K562 (cell line): ENCODE measurements around the gene TMEM252. TPM values are rescaled to one million over a fixed set of nuclear protein-coding genes. Genes with fewer than 3 reads are reported as not detected.

Source experiments
- ATAC-seq: fragments of 200-7000 bp; cut with Tn5 transposase; 3 replicates; pipeline ENCODE4 v1.9.1; 2020; ENCODE audit warnings: moderate library complexity
- BruUV-seq: library from RNA; stranded (reverse); fragments of 400-500 nt; replicated peaks from 2 replicates; lab custom pipeline; 2021; lab: Mats Ljungman, UMichigan
- CTCF ChIA-PET: fragments of 300-600 bp; formaldehyde crosslinking; extraction: SDS; loops from one replicate; lab custom pipeline; 2021; ENCODE audit warnings: low intra/inter-chr PET ratio; lab: Yijun Ruan, JAX
- POLR2A ChIA-PET: fragments of 300-600, 350-650 bp; sonication (Branson Sonifier 250); formaldehyde crosslinking; extraction: SDS; loops from one replicate; lab custom pipeline; 2021; ENCODE audit warnings: antibody characterized with exemption, inconsistent platforms; lab: Yijun Ruan, JAX
- DNase-seq, 4 experiments: peaks; one replicate each; pipeline versions ENCODE4 v3.0.0 to v3.0.0-alpha.2; 2011 to 2018; ENCODE audit warnings: low spot score in 3 of 4, mixed read lengths in 3 of 4; ENCODE audit errors: extremely low read depth in 1 of 4
- FAIRE-seq: peaks from 2 replicates; lab custom pipeline; 2011; peaks lifted over from hg19 to GRCh38; lab: Jason Lieb, UNC
- H2AFZ ChIP-seq: 2 replicates; pipeline ENCODE4 v1.6.0; 2011; ENCODE audit warnings: low read depth, low read length, control low read depth, inconsistent platforms
- H3K27ac ChIP-seq: fragments of 200-600 bp; 3 replicates; pipeline ENCODE4 v1.8.0; 2011; ENCODE audit warnings: low read depth, mild to moderate bottlenecking, control low read depth, inconsistent platforms, low read length, moderate library complexity, mixed read lengths; ENCODE audit errors: extremely low read depth
- H3K27me3 ChIP-seq, 2 experiments: fragments of 300-600 bp in 1 of 2; 2 replicates in 1 of 2; 3 replicates in 1 of 2; pipeline versions ENCODE4 v1.6.0 to v1.8.0; 2011; ENCODE audit warnings: inconsistent platforms in 2 of 2, low read length in 2 of 2, mild to moderate bottlenecking in 1 of 2, mixed read lengths in 1 of 2, moderate library complexity in 1 of 2; ENCODE audit not compliant: control insufficient read depth in 2 of 2, insufficient read depth in 2 of 2
- H3K36me3 ChIP-seq: fragments of 300-600 bp; 3 replicates; pipeline ENCODE4 v1.8.0; 2011; ENCODE audit warnings: mild to moderate bottlenecking, low read length, inconsistent platforms; ENCODE audit not compliant: control insufficient read depth, insufficient read depth
- H3K4me1 ChIP-seq, 2 experiments: fragments of 200-600 bp in 1 of 2; replicated peaks in 1 of 2; 2 replicates in 1 of 2; 3 replicates in 1 of 2; pipeline versions ENCODE4 v1.5.1 to v1.8.0; 2011; ENCODE audit warnings: inconsistent platforms in 2 of 2, low read length in 2 of 2, mild to moderate bottlenecking in 1 of 2, mixed read lengths in 1 of 2, moderate library complexity in 1 of 2; ENCODE audit not compliant: control insufficient read depth in 2 of 2, insufficient read depth in 2 of 2
- H3K4me2 ChIP-seq: 2 replicates; pipeline ENCODE4 v1.6.1; 2011; ENCODE audit warnings: low read length, control low read depth, inconsistent platforms, mixed read lengths; ENCODE audit not compliant: insufficient read depth
- H3K4me3 ChIP-seq: fragments of 200-600 bp; sonication (generic), shearing (Covaris generic); 2 replicates; pipeline ENCODE4 v1.5.1; 2016; ENCODE audit warnings: control low read depth, inconsistent platforms
- H3K79me2 ChIP-seq: fragments of 200-600 bp; 3 replicates; pipeline ENCODE4 v1.8.0; 2011; ENCODE audit warnings: low read length, inconsistent platforms; ENCODE audit not compliant: control insufficient read depth, insufficient read depth
- H3K9ac ChIP-seq, 2 experiments: 2 replicates each; pipeline versions ENCODE4 v1.6.0 to v1.6.1; 2011; ENCODE audit warnings: low read depth in 2 of 2, low read length in 2 of 2, control low read depth in 1 of 2, inconsistent platforms in 1 of 2, mild to moderate bottlenecking in 1 of 2, mixed read lengths in 1 of 2; ENCODE audit not compliant: insufficient read depth in 1 of 2
- H3K9me1 ChIP-seq: one replicate; pipeline ENCODE4 v1.6.0; 2011; ENCODE audit warnings: inconsistent platforms, mild to moderate bottlenecking, low read length, moderate library complexity; ENCODE audit not compliant: control insufficient read depth, insufficient read depth
- H3K9me3 ChIP-seq: replicated peaks from 2 replicates; pipeline ENCODE4 v1.5.1; 2011; ENCODE audit warnings: low read depth, low read length, inconsistent platforms; ENCODE audit not compliant: control insufficient read depth, insufficient read depth
- H4K20me1 ChIP-seq: replicated peaks from 2 replicates; pipeline ENCODE4 v1.6.1; 2011; ENCODE audit warnings: low read length, inconsistent platforms, mixed read lengths; ENCODE audit not compliant: control insufficient read depth, insufficient read depth
- C11orf30 ChIP-seq: fragments of 450-650 bp; IDR thresholded peaks from 2 replicates; pipeline ENCODE4 v1.6.1; 2016; ENCODE audit warnings: low read depth, mild to moderate bottlenecking
- CEBPB ChIP-seq: fragments of 450-650 bp; IDR thresholded peaks from 2 replicates; pipeline ENCODE4 v1.6.1; 2016; ENCODE audit warnings: missing genetic modification characterization, missing compliant biosample characterization
- FOXJ3 ChIP-seq: sonication (generic); formaldehyde crosslinking; IDR thresholded peaks from 2 replicates; pipeline ENCODE4 v1.4.0; 2020; ENCODE audit warnings: mild to moderate bottlenecking, missing genetic modification reagents
- NONO ChIP-seq, 2 experiments: fragments of 200-400 bp in 1 of 2; fragments of 450-650 bp in 1 of 2; formaldehyde crosslinking in 1 of 2; IDR thresholded peaks; 2 replicates each; pipeline ENCODE4 v1.6.1; 2017; ENCODE audit warnings: low read depth in 2 of 2, mild to moderate bottlenecking in 2 of 2, moderate library complexity in 2 of 2, low read length in 1 of 2
- NR4A1 ChIP-seq, 2 experiments: fragments of 250-450 bp in 1 of 2; fragments of 450-650 bp in 1 of 2; sonication (Bioruptor Pico) in 1 of 2; IDR thresholded peaks; 2 replicates each; pipeline versions ENCODE4 v1.4.0 to v1.6.1; 2016 to 2020; ENCODE audit warnings: mild to moderate bottlenecking in 2 of 2, missing compliant biosample characterization in 1 of 2, missing genetic modification characterization in 1 of 2, moderate library complexity in 1 of 2
- POLR2B ChIP-seq: fragments of 450-650 bp; IDR thresholded peaks from 2 replicates; pipeline ENCODE4 v1.6.1; 2018; ENCODE audit warnings: low read depth; ENCODE audit not compliant: partially characterized antibody
- SNIP1 ChIP-seq: fragments of 450-650 bp; IDR thresholded peaks from 2 replicates; pipeline ENCODE4 v1.7.1; 2017; ENCODE audit warnings: low read depth, mild to moderate bottlenecking
- ZNF77 ChIP-seq: fragments of 250-450 bp; sonication (Bioruptor Pico); IDR thresholded peaks from 2 replicates; pipeline ENCODE4 v1.5.0; 2020
- ZNF780A ChIP-seq: fragments of 250-450 bp; sonication (Bioruptor Pico); IDR thresholded peaks from 2 replicates; pipeline ENCODE4 v1.5.0; 2021; ENCODE audit warnings: mild to moderate bottlenecking
- WGBS: fragments of 100-300 bp; shearing (Covaris generic); methylation state at CpG from one replicate; pipeline ENCODE4 v1.1.6; 2016; ENCODE audit warnings: low coverage, mixed read lengths; ENCODE audit not compliant: insufficient coverage; ENCODE audit errors: missing lambda C conversion rate; 5-methylcytosine and 5-hydroxymethylcytosine counted together
- in situ Hi-C: fragments of 300-500 bp; cut with MboI; formaldehyde crosslinking; loops from 4 replicates; pipeline ENCODE4 v1.15.0; 2018; ENCODE audit warnings: inconsistent platforms, mixed read lengths
- intact Hi-C: fragments of 100-400 bp; cut with micrococcal nuclease; formaldehyde crosslinking; loops from 2 replicates; pipeline ENCODE4 v1.14.2; 2022
- polyA plus RNA-seq, 8 experiments: library from polyadenylated mRNA; depleted of rRNA in 4 of 8; stranded (reverse) in 5 of 8; unstranded in 3 of 8; fragments of >200 nt; fragmentation: Nextera tagmentation in 2 of 8; fragmentation: Illumina TruSeq in 1 of 8; extraction: Ambion mirVana in 2 of 8; extraction: Trizol in 1 of 8; gene quantifications; 2 replicates each; pipeline versions ENCODE4 v1.2.1 to v1.2.3, GENCODE V29; 2011 to 2014; ENCODE audit warnings: inconsistent platforms in 1 of 8, missing spikeins in 1 of 8
- total RNA-seq, 7 experiments: library from RNA; depleted of rRNA in 6 of 7; stranded (reverse); fragments of >200 nt in 6 of 7; fragmentation: Illumina TruSeq in 2 of 7; extraction: Trizol in 2 of 7; gene quantifications; 2 replicates each; pipeline versions ENCODE4 v1.2.1 to v1.2.3, GENCODE V29; 2011 to 2021; ENCODE audit warnings: low replicate concordance in 1 of 7
- TF ChIP-seq, protein P1 (sequence below): fragments of 450-650 bp; formaldehyde crosslinking; IDR thresholded peaks from 2 replicates; pipeline ENCODE4 v1.4.0; 2020; ENCODE audit warnings: mild to moderate bottlenecking, mixed read lengths
- TF ChIP-seq, protein P2 (sequence below): fragments of 250-450 bp; sonication (Bioruptor Pico); IDR thresholded peaks from 2 replicates; pipeline ENCODE4 v1.5.1; 2021; ENCODE audit warnings: mild to moderate bottlenecking
- TF ChIP-seq, protein P3 (sequence below): fragments of 250-450 bp; sonication (Bioruptor Pico); IDR thresholded peaks from 2 replicates; pipeline ENCODE4 v1.5.0; 2020; ENCODE audit warnings: mild to moderate bottlenecking

Gene TMEM252
- total and polyA plus RNA-seq, 9 of the 15 experiments (the other 6 are each of a cell fraction or from before 2014, with no cell fraction given) = not detected

DNA sequence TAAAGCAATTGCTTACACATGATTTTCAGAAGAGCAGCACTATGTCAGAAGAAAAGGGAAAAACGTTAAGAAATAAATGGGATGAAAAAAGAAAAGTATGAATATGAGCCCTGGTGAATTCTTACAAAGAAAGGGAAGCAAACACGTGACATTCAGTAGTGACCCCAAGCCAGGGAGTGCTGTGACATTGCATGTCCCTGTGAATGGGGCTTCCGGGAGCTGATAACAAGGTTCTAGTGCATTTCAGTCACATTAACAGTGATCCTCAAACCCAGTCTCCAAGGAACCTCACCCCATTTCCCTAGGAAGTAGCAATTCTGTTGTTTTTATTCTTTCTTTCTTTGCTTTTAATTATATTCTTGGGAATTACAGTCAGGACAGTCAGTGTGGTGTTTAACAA is 27.3 kb downstream of the TMEM252 start:
- no peak for ATAC-seq
- no TSS peak for BruUV-seq
- H3K4me3 ChIP-seq = no peak overlapping the region
- no peaks in the 10 kb centered on the region for H4K20me1 ChIP-seq
- H3K27ac ChIP-seq = no peak overlapping the region
- H3K36me3 ChIP-seq = no peaks in the 10 kb centered on the region
- TF ChIP-seq, protein P1, sequence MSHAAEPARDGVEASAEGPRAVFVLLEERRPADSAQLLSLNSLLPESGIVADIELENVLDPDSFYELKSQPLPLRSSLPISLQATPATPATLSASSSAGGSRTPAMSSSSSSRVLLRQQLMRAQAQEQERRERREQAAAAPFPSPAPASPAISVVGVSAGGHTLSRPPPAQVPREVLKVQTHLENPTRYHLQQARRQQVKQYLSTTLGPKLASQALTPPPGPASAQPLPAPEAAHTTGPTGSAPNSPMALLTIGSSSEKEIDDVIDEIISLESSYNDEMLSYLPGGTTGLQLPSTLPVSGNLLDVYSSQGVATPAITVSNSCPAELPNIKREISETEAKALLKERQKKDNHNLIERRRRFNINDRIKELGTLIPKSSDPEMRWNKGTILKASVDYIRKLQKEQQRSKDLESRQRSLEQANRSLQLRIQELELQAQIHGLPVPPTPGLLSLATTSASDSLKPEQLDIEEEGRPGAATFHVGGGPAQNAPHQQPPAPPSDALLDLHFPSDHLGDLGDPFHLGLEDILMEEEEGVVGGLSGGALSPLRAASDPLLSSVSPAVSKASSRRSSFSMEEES (CRISPR knock-in tag) = peak; percentile 43
- no peak for TF ChIP-seq POLR2B
- ChIA-PET POLR2A (no interaction called here), CTCF (no interaction called here)
- no peaks in the 10 kb centered on the region for H3K27me3 ChIP-seq
- in situ Hi-C loops (no loop called here), intact Hi-C loops (no loop called here)
- peaks cover 0 to 7% of the 10 kb centered on the region in 2 experiments; a peak in 2 of 5 replicates for H3K4me1 ChIP-seq
- H3K4me2 ChIP-seq = no peak overlapping the region; the same call in 1 of the 2 replicates
- 0% methylated on average over 3 of the region's 3 CpGs for WGBS
- H3K9me1 ChIP-seq = no peaks in the 10 kb centered on the region
- DNase-seq = peak in 1 of 4 experiments; percentile 7
- no peak overlapping the region for H3K9ac ChIP-seq
- FAIRE-seq = no peak
- no peak overlapping the region for H2AFZ ChIP-seq
- no peaks in the 10 kb centered on the region for H3K9me3 ChIP-seq
- no peaks in the 10 kb centered on the region for H3K79me2 ChIP-seq

DNA sequence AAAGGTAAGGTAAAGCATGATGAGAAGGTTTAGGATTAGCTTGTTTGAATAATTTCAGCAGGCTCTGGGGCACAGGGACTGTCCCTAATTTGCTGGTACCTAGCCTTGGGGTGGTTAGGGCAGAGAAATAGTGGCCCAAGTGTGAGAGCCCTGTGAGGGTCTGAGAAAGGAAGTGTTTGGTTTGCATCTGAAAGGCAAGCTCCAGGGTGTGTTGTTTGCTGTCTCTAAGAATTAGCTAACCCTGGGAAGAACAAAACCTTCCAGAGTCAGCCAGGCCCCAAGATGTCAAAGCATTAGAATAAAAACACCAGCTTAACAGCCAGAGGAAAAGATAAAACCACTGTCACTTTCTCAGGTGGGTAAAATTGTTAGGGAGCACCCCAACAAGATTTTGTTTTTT is 31.0 kb downstream of the TMEM252 start:
- DNase-seq (no peak), FAIRE-seq (no peak), ATAC-seq (no peak)
- H3K27me3 ChIP-seq = no peaks in the 10 kb centered on the region
- intact Hi-C loops (no loop called here), in situ Hi-C loops (no loop called here)
- no peaks in the 10 kb centered on the region for H4K20me1 ChIP-seq
- H3K4me3 ChIP-seq = no peak overlapping the region
- no peaks in the 10 kb centered on the region for H3K9me3 ChIP-seq
- ChIA-PET CTCF (no interaction called here), POLR2A (interaction anchor here (0.6 kb wide), 1 partner anchor 36 kb away, joined by 3 read pairs; no protein-coding TSS in a partner anchor)
- no peak overlapping the region for H3K9ac ChIP-seq
- no peak overlapping the region for H3K27ac ChIP-seq
- H3K9me1 ChIP-seq = no peaks in the 10 kb centered on the region
- no peaks in the 10 kb centered on the region for H3K36me3 ChIP-seq
- H2AFZ ChIP-seq = no peak overlapping the region
- BruUV-seq = no TSS peak
- no peak overlapping the region for H3K4me2 ChIP-seq
- H3K79me2 ChIP-seq = no peaks in the 10 kb centered on the region
- peaks cover 0 to 12% of the 10 kb centered on the region in 2 experiments; a peak in 2 of 5 replicates for H3K4me1 ChIP-seq
- no peak for TF ChIP-seq SNIP1
- no peak for TF ChIP-seq C11orf30
- no peak for TF ChIP-seq NONO (IDR thresholded peaks at IDR 0.05; ENCODE audit: low read depth in 2 of 2, low read length in 1 of 2)
- TF ChIP-seq ZNF780A (CRISPR knock-in tag) = no peak
- TF ChIP-seq, protein P2, sequence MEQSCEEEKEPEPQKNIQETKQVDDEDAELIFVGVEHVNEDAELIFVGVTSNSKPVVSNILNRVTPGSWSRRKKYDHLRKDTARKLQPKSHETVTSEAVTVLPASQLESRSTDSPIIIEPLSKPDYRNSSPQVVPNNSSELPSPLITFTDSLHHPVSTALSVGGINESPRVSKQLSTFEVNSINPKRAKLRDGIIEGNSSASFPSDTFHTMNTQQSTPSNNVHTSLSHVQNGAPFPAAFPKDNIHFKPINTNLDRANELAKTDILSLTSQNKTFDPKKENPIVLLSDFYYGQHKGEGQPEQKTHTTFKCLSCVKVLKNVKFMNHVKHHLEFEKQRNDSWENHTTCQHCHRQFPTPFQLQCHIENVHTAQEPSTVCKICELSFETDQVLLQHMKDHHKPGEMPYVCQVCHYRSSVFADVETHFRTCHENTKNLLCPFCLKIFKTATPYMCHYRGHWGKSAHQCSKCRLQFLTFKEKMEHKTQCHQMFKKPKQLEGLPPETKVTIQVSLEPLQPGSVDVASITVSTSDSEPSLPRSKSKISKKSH (CRISPR knock-in tag) = no peak
- no peak for TF ChIP-seq FOXJ3 (CRISPR knock-in tag)
- TF ChIP-seq ZNF77 (CRISPR knock-in tag) = no peak
- TF ChIP-seq NR4A1 (CRISPR knock-in tag; IDR thresholded peaks at IDR 0.05) = no peak
- no peak for TF ChIP-seq NR4A1 (tag; IDR thresholded peaks at IDR 0.05)
- TF ChIP-seq, protein P3, sequence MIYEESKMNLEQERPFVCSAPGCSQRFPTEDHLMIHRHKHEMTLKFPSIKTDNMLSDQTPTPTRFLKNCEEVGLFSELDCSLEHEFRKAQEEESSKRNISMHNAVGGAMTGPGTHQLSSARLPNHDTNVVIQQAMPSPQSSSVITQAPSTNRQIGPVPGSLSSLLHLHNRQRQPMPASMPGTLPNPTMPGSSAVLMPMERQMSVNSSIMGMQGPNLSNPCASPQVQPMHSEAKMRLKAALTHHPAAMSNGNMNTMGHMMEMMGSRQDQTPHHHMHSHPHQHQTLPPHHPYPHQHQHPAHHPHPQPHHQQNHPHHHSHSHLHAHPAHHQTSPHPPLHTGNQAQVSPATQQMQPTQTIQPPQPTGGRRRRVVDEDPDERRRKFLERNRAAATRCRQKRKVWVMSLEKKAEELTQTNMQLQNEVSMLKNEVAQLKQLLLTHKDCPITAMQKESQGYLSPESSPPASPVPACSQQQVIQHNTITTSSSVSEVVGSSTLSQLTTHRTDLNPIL (CRISPR knock-in tag) = no peak
- no peak for TF ChIP-seq CEBPB
